DND-41 (cell line): ENCODE data around the gene RPH3AL.

Source experiments
- ATAC-seq: fragments of 200-7000 bp; cut with Tn5 transposase; 3 replicates; pipeline ENCODE4 v1.9.1; 2021; ENCODE audit warnings: low read depth; ENCODE audit not compliant: insufficient read depth
- DNase-seq: peaks from one replicate; pipeline ENCODE4 v3.0.0-alpha.2; 2020
- H2AFZ ChIP-seq: 2 replicates; pipeline ENCODE4 v1.6.0; 2012; ENCODE audit warnings: low read depth, low read length
- H3K27ac ChIP-seq: 2 replicates; pipeline ENCODE4 v1.5.1; 2012; ENCODE audit warnings: low read length, inconsistent platforms
- H3K27me3 ChIP-seq: fragments of 200-600 bp; sonication (generic); 2 replicates; pipeline ENCODE4 v1.6.0; 2012; ENCODE audit warnings: low read length, mild to moderate bottlenecking, inconsistent platforms; ENCODE audit not compliant: insufficient read depth, poor library complexity
- H3K36me3 ChIP-seq: 2 replicates; pipeline ENCODE4 v1.5.1; 2012; ENCODE audit warnings: low read length, inconsistent platforms; ENCODE audit not compliant: insufficient read depth
- H3K4me1 ChIP-seq: 2 replicates; pipeline ENCODE4 v1.5.1; 2012; ENCODE audit warnings: mild to moderate bottlenecking, low read length; ENCODE audit not compliant: insufficient read depth
- H3K4me2 ChIP-seq: 2 replicates; pipeline ENCODE4 v1.6.0; 2012; ENCODE audit warnings: mild to moderate bottlenecking, moderate library complexity, low read length, inconsistent platforms; ENCODE audit not compliant: insufficient read depth
- H3K4me3 ChIP-seq, 2 experiments: fragments of 200-600 bp in 1 of 2; shearing (Covaris generic) in 1 of 2; 2 replicates each; pipeline ENCODE4 v1.5.1; 2012 to 2016; ENCODE audit warnings: inconsistent platforms in 2 of 2, low read length in 2 of 2, mild to moderate bottlenecking in 2 of 2, low read depth in 1 of 2, moderate library complexity in 1 of 2
- H3K79me2 ChIP-seq: 2 replicates; pipeline ENCODE4 v1.6.0; 2012; ENCODE audit warnings: low read length, inconsistent platforms; ENCODE audit not compliant: insufficient read depth
- H3K9ac ChIP-seq: 2 replicates; pipeline ENCODE4 v1.6.0; 2012; ENCODE audit warnings: low read depth, mild to moderate bottlenecking, inconsistent platforms, low read length, moderate library complexity
- H3K9me3 ChIP-seq: 2 replicates; pipeline ENCODE4 v1.5.1; 2012; ENCODE audit warnings: low read length, moderate library complexity, mild to moderate bottlenecking, inconsistent platforms; ENCODE audit not compliant: insufficient read depth, severe bottlenecking
- H4K20me1 ChIP-seq: 2 replicates; pipeline ENCODE4 v1.6.0; 2012; ENCODE audit warnings: low read length; ENCODE audit not compliant: insufficient read depth
- CTCF ChIP-seq: IDR thresholded peaks from 2 replicates; pipeline ENCODE4 v1.5.1; 2012; ENCODE audit warnings: borderline replicate concordance, low read length, moderate library complexity, mild to moderate bottlenecking; ENCODE audit not compliant: poor library complexity, severe bottlenecking; ENCODE audit errors: extremely low read depth
- EZH2 ChIP-seq: IDR thresholded peaks from 3 replicates; pipeline ENCODE4 v1.6.1; 2012; ENCODE audit warnings: borderline replicate concordance, low read depth, mild to moderate bottlenecking, moderate library complexity, low read length, inconsistent platforms; ENCODE audit not compliant: severe bottlenecking

RPH3AL gene

GRCh38 chr17:383771-384621 is 31.4 kb upstream of the RPH3AL start:
- TF ChIP-seq CTCF (no peak), EZH2 (no peak)
- no peaks in the 10 kb centered on the region for H3K9me3 ChIP-seq
- no peaks in the 10 kb centered on the region for H3K36me3 ChIP-seq
- ATAC-seq, result no peak
- H4K20me1 ChIP-seq, result peaks cover 10% of the 10 kb centered on the region; the same call in 1 of the 2 replicates
- H3K27me3 ChIP-seq, result peaks cover 17% of the 10 kb centered on the region
- peaks cover 10% of the 10 kb centered on the region for H3K4me1 ChIP-seq
- H3K4me3 ChIP-seq, result no peak overlapping the region
- no peak overlapping the region for H3K27ac ChIP-seq
- H3K4me2 ChIP-seq, result no peak overlapping the region
- H2AFZ ChIP-seq, result no peak overlapping the region
- DNase-seq, result no peak
- no peaks in the 10 kb centered on the region for H3K79me2 ChIP-seq
- H3K9ac ChIP-seq, result no peak overlapping the region

- DNase-seq (no peak), ATAC-seq (no peak)
- H2AFZ ChIP-seq, result no peak overlapping the region
- H3K27me3 ChIP-seq, result peaks cover 17% of the 10 kb centered on the region
- H3K9me3 ChIP-seq, result no peaks in the 10 kb centered on the region
- H3K79me2 ChIP-seq, result no peaks in the 10 kb centered on the region
- H3K4me1 ChIP-seq, result peaks cover 13% of the 10 kb centered on the region
- H3K4me2 ChIP-seq, result no peak overlapping the region
- H3K9ac ChIP-seq, result no peak overlapping the region
- peaks cover 10% of the 10 kb centered on the region; the same call in 1 of the 2 replicates for H4K20me1 ChIP-seq
- TF ChIP-seq EZH2 (no peak), CTCF (no peak)
- H3K27ac ChIP-seq, result no peak overlapping the region
- no peaks in the 10 kb centered on the region for H3K36me3 ChIP-seq
- no peak overlapping the region for H3K4me3 ChIP-seq
Measured at GRCh38 chr17:382644-383533, 30.3 kb upstream of the RPH3AL start.

- Histone ChIP-seq H3K79me2 (no peaks in the 10 kb centered on the region), H3K27me3 (peaks cover 20% of the 10 kb centered on the region), H2AFZ (no peak overlapping the region), H3K9me3 (no peaks in the 10 kb centered on the region), H3K36me3 (no peaks in the 10 kb centered on the region), H3K4me2 (no peak overlapping the region), H3K27ac (no peak overlapping the region), H3K9ac (no peak overlapping the region), H4K20me1 (peaks cover 10% of the 10 kb centered on the region; the same call in 1 of the 2 replicates), H3K4me1 (peaks cover 19% of the 10 kb centered on the region), H3K4me3 (no peak overlapping the region)
- ATAC-seq, result no peak
- TF ChIP-seq EZH2 (no peak), CTCF (no peak)
- no peak for DNase-seq
Measured at GRCh38 chr17:381941-382643, 29.5 kb upstream of the RPH3AL start.
